Measurements from ENCODE around the gene SPSB3. TPM values are rescaled to one million over a fixed set of nuclear protein-coding genes. Genes with fewer than 3 reads are reported as not detected.

The SPSB3 gene
- total and polyA plus RNA-seq, 2 of the 13 experiments (the other 11 are each of a cell fraction or from before 2014, with no cell fraction given): 13.2 to 21.9 TPM

- TF ChIP-seq, protein P1, sequence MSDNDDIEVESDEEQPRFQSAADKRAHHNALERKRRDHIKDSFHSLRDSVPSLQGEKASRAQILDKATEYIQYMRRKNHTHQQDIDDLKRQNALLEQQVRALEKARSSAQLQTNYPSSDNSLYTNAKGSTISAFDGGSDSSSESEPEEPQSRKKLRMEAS (IDR thresholded peaks at IDR 0.05): peak; percentile 34; the same call in 1 of the 2 replicates
- peak; percentile 28; the same call in 1 of the 2 replicates for TF ChIP-seq FOSL2 (CRISPR knock-in tag; IDR thresholded peaks at IDR 0.05)
- no peak for TF ChIP-seq FOXK1 (CRISPR knock-in tag; IDR thresholded peaks at IDR 0.05; ENCODE audit: borderline replicate concordance, low read depth)
- TF ChIP-seq ZFP41 (CRISPR knock-in tag; IDR thresholded peaks at IDR 0.05; ENCODE audit: borderline replicate concordance): no peak
- peak in 1 of 2 experiments; percentile 49; a peak in 1 of 4 replicates for TF ChIP-seq EP300 (IDR thresholded peaks at IDR 0.05; ENCODE audit: low read depth in 2 of 2, low read length in 2 of 2)
- TF ChIP-seq EP300 (CRISPR knock-in tag; IDR thresholded peaks at IDR 0.05; ENCODE audit: borderline replicate concordance): no peak
- no peak for TF ChIP-seq KAT2B (IDR thresholded peaks at IDR 0.05; ENCODE audit: borderline replicate concordance, low read depth, low read length)
- peak; percentile 64; the same call in 1 of the 2 replicates for TF ChIP-seq ARNTL (CRISPR knock-in tag; IDR thresholded peaks at IDR 0.05)
- peak; percentile 30; the same call in 1 of the 2 replicates for TF ChIP-seq KDM5B (CRISPR knock-in tag; IDR thresholded peaks at IDR 0.05; ENCODE audit: borderline replicate concordance)
- no peak for TF ChIP-seq RERE (CRISPR knock-in tag; IDR thresholded peaks at IDR 0.05; ENCODE audit: low read depth)
- TF ChIP-seq ZBTB7B (CRISPR knock-in tag; IDR thresholded peaks at IDR 0.05): peak; percentile 70
- TF ChIP-seq WIZ (CRISPR knock-in tag; IDR thresholded peaks at IDR 0.05): 0 out of 2 replicates have a peak, but pooled peaks have one; percentile 51
- TF ChIP-seq IRF2 (CRISPR knock-in tag; IDR thresholded peaks at IDR 0.05): no peak
- no peak for TF ChIP-seq SOX13 (IDR thresholded peaks at IDR 0.05)
- TF ChIP-seq SOX13 (CRISPR knock-in tag; conservative IDR thresholded peaks at IDR 0.05 in 1 of 2, IDR thresholded peaks at IDR 0.05 in 1 of 2): peak in 1 of 2 experiments; percentile 45; a peak in 2 of 4 replicates
- TF ChIP-seq NCOA1 (CRISPR knock-in tag; IDR thresholded peaks at IDR 0.05): 0 out of 2 replicates have a peak, but pooled peaks have one; percentile 31
- peak; percentile 30; the same call in 1 of the 2 replicates for TF ChIP-seq BHLHE40 (IDR thresholded peaks at IDR 0.05; ENCODE audit: low read length)
- TF ChIP-seq, protein P2, sequence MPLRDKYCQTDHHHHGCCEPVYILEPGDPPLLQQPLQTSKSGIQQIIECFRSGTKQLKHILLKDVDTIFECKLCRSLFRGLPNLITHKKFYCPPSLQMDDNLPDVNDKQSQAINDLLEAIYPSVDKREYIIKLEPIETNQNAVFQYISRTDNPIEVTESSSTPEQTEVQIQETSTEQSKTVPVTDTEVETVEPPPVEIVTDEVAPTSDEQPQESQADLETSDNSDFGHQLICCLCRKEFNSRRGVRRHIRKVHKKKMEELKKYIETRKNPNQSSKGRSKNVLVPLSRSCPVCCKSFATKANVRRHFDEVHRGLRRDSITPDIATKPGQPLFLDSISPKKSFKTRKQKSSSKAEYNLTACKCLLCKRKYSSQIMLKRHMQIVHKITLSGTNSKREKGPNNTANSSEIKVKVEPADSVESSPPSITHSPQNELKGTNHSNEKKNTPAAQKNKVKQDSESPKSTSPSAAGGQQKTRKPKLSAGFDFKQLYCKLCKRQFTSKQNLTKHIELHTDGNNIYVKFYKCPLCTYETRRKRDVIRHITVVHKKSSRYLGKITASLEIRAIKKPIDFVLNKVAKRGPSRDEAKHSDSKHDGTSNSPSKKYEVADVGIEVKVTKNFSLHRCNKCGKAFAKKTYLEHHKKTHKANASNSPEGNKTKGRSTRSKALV (CRISPR knock-in tag; IDR thresholded peaks at IDR 0.05): peak; percentile 22; the same call in 1 of the 2 replicates
- TF ChIP-seq FOXA3 (CRISPR knock-in tag; IDR thresholded peaks at IDR 0.05): no peak; the same call in none of the 2 replicates
These were observed 12.0 kb upstream of the SPSB3 start (continued) for GRCh38 chr16:1794221-1794871.

Data from HepG2 (cell line).